Non-pigmented ciliary epithelial cell (primary cell): ENCODE data around the gene ZYX.
"Not testable (repeated sequence)": the region's sequence is repeated elsewhere in the genome, so short reads cannot be mapped to it uniquely, and the experiment has no call there.

ENCODE experiments used
- DNase-seq: peaks from one replicate; pipeline ENCODE4 v3.0.0-alpha.2; 2010; ENCODE audit warnings: low read depth

ZYX gene

DNA sequence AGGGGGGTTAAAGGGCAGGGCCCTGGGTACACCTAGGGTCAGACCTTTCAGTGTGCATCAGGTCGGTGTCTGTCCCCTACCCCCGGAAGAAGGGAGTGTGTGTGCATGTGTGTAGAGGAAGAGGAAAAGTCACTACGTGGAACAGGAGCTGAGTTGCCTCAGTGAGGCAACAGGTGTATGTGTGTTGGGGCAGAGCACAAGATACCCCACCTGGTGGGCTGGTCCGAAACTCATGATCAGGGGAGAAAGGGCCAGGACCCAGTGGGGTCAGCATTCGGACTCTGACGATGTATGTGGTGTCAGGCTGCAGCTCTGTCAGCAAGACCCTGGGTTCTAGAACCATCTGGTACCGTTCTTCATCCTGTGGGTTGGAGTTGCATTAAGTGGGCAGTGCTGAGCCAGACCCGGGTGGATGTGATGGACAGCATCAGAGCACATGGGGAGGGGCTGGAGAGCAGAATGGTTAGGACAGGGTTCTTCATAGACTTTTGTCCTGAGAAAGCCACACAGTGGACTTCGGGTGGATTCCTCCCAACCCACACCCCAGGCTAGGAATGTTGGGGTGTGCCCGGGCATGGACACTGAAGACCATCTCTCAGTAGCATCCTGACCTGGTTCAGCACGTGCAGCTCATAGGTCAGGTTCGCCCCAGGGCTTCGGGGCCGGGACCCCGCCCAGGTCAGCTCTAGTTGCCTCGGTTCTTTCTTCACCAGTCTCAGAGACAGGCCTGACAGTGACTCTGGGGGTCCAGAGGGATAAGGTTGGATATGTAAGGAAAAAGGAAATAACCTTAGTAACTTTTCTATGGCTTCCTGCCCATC is 16.8 kb downstream of the ZYX start:
- no peak for DNase-seq

DNA sequence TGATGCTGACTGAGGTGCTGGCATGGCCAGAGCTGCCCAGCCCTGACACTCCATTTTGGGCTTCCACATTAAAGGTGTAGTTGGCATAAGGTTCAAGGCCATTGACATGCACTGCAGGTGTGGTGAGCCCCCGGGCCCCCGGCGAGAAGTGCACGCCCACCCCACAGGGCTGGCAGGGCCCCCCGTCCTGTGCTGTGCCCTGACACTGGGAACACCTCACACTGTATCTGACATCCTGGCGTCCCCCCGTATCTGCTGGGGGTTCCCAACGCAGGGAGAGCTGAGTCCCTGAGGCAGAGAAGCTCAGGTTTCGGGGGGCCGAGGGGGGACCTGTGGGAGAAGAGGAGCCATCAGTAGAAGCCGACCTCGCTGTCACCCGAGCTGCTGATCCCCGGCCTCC is 17.5 kb downstream of the ZYX start:
- DNase-seq, result no peak

DNA sequence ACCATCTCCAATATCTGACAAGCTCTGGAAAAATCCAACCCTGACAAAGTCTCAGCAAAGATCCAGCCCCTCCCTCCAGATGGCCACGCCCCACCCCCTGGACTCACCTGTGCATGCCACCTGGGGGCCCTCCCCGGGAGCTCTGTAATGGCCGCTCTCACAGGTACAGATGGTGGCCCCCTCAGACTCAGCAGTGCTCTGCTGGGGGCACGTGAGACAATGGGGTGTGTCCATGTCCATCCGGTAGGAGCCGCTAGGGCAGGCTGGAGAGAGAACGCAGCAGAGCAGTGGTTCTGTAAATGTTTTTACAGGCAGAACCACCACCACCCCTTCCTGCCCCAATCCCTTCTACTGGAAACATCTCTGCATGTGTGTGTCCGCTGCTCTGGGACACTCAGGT is 18.0 kb downstream of the ZYX start:
- no peak for DNase-seq

DNA sequence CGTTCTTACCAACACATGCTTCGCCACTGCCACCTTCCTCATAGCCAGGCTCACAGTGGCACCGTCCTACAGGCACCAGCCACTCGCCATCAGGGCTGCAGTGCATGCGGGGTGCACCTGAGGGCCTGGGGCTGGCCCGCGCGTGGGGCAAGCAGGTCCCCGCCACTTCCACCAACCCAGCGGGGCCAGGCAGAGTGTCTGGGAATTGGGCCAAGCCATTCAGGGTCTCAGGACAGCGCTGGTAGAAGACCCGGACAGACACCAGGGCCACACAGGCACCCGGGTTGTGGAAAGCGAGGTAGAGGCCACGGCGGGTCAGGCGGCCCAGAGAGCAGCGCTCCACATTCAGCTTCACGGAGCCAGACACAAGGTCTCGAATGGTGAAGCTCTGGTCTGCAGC is 18.5 kb downstream of the ZYX start:
- DNase-seq, result no peak

DNA sequence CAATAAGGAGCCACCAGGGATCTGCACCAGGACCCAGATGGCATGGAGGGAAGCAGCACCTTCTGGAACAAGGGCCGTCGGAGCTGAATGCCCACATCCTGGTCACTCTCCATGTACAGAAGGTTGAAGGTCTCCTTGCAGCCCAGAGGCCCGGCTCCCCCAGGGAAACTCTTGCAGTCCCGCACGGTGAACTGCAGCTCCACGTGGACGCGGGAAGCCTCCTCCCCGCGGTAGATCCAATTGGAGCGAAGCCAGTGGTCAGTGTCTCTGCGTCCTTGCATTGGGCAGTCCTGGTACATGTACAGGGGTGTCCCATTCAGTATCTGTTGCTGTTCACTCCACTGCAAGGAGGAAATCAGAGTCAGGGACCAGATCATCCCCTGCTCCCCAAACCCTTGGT is 20.1 kb downstream of the ZYX start:
- DNase-seq, result no peak

DNA sequence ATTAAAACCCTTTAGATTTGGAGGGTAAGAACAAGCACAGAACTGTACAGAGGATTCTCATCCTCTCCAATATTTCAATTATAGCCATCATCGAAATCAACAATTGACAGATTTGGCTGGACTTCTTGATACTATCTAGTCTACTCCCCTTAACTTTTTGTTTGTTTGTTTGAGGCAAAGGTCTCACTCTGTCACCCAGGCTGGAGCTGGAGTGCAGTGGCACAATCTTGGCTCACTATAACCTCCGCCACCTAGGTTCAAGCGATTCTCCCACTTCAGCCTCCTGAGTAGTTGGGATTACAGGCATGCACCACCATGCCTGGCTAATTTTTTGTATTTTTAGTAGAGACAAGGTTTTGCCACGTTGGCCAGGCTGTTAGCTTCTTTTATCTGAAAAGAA is 21.1 kb downstream of the ZYX start:
- DNase-seq, result not testable (repeated sequence)

DNA sequence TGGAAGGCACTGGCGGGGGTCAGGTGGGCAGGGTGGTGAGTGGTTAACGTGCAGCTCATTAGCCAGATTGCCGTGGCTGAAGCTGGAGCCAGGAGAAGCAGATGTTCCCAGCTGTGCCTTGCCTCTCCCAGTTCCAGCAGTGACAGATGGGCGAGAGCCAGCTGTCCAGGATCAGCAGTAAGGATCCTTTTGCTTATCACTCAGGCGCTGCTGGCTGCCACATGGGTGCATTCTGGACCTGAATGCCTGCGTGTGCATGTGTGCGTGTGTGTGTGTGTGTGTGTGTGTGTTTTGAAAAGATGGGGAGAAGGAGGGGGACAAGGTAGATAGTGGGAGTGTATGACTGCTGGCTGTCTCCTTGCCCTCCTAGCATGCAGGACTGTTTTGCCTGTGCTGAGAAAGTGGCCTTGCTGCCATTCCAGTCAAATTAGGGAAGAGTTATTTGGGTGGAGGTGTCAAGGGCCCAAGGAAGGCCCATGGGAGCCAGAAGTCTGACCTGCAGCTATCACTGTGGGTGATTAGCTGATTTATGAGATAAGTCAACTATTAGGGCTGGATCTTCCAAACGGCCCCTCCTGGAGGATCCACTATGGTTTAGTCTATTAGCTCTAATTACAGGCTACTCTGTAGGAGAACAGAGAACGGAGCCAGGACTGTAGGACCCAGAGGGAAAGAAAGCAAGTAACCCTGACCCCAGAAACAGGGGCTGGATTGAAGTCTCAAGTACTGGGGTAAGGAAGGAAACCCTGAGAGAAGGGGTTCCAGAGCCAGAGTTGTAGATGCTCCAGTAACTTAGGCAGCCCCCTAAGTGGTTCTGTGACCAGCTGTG is 24.2 kb downstream of the ZYX start:
- DNase-seq, result no peak

DNA sequence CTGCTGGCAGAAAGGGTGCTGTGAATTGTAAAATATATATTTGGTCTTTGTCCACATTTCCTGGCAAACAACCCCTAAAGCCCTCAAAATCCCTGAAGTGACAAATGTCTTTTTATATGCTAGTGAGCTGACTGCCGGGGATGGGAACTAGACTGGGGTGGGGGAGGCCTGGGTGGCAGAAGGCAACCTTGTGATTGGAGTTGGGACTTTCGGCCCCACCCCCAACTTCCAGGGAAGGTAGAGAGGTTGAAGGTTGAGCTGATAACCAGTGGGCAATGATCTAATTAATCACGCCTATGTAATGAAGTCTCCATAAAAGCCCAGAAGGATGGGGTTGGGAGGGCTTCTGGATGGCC is 24.8 kb downstream of the ZYX start:
- no peak for DNase-seq

DNA sequence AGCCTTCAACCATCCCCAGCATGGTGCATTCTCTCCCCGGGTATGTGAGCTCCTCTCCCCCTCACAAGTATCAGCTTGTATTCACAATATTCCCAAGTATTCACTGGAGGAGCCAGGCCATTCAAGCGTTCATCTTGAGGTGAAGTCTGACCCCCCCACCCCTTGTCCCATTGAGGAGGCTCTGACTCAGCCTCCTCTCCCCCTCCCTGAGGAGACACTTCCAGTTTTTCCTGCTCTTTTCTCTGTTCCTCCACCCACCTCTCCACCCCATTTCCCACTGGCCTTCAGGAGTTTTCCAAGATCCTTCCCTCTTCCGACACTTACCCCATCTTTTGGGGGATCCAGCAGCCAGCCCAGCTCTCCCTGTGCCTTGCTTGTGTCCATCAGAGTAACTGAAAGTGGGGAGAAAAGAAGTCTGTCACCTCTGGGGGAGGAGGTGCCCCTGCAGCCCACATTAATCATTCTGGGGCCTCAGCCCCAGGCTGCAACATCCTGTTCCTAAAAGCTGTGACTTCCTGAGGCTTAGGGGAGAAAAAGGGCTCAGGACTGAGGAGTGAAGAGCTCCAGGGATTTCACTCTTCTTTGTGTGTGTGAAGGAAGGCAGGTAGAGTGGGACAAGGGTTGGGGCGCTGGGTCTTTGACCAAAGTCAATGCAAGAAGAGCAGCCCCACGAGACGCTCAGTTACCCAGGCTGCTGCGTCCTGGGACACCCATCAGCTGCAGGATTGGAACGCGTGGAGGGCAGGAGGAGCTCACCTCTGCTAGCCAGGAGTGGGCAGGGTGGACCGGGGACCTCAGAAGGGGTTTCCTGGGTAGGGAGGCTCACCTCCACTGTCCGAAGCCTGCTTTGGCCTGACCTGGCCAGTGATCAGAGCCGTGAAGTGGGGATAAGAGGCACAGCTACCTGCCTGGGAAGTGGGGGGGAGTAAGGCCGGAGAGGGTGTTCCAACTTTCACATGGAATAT is 26.4 kb downstream of the ZYX start:
- no peak for DNase-seq

DNA sequence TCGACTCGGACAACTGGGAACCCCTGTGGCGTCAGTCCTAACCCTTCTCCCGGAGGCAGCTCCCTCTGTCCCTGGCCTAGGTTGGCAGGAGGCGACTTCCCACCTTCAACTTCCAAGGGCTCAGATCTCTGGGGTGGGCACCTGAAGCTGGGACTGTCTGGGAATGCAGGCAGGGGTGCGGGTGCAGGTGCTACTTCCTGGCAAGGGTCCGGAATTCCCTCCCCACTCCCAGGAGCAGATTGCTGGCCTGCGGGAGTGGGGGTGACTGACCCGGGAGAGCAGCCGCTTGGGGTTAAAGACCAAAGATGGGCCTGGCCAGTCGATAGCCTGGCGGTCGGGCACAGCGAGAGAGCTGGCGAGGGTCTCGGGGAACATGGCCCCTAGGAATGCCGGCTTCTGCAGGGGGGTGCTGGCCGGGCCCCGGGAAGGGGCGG is 27.1 kb downstream of the ZYX start:
- DNase-seq, result no peak

DNA sequence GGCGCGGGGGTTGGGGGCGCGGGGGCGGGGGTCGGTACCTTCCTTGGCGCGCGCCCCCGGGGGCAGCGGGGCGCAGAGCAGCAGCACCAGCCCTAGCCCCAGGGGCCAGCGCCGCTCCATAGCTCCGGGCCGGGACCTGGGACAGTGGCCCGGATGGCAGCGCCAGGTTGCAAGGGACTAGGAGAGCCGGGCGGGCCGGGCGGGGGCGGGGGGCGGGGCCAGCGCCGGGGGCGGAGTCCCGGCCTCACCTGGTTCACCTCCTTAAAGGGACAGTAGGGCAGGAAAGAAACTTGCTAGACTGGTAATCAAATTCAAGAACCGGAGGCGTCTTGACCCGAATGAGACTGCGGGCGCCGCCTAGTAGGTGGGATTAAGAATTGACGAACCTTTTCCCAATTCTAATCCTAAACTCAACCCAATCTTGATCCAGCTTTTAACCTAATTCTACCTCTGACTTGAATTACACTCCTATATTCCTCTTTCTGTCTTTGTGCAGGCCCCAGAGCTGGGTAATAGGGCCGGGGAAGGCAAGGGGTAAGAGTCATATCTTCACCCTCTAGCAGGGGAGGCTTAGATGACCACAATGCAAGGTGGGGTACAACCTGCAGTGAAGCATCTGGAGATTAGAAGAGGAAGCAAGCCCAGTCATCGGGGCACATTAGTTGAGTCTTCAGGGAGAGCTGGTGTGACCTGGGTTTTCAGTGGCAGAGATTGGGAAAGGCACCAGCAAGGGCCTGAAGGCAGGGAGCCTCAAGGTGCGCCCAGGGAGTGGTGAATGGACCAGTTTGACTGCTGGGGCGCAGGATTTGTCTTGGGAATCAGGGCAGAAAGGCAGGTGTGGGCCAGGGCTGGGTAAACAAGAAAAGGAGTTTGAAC is 27.8 kb downstream of the ZYX start, which contains the start of gene EPHA1:
EPHA1 (minus strand) TSS at position 171 of the 876 bp plus-strand sequence; CDS start at position 120, 51 bp downstream.
- no peak for DNase-seq

DNA sequence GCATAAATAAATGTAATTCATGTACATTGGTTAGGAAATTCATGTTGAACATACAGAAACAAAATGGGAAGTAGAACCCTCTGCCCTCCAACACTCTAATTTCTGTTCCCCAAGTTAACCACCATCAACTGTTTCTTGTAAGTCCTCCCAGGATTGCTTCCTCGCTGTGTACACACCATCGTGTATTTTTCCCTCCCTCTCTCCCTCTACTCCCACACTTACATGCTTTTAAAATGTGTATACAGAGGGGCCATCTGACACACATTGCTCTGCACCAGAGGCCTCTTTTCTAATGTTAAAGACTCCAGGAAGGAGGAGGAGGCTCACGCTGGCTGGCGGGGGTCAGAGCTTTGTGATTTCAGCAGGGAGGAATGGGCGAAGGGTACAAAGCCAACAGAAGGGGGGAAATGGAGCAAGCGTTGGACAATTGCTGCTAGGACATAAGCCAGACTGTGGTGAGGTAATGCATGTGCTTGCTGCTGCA is 29.4 kb downstream of the ZYX start:
- DNase-seq, result no peak

DNA sequence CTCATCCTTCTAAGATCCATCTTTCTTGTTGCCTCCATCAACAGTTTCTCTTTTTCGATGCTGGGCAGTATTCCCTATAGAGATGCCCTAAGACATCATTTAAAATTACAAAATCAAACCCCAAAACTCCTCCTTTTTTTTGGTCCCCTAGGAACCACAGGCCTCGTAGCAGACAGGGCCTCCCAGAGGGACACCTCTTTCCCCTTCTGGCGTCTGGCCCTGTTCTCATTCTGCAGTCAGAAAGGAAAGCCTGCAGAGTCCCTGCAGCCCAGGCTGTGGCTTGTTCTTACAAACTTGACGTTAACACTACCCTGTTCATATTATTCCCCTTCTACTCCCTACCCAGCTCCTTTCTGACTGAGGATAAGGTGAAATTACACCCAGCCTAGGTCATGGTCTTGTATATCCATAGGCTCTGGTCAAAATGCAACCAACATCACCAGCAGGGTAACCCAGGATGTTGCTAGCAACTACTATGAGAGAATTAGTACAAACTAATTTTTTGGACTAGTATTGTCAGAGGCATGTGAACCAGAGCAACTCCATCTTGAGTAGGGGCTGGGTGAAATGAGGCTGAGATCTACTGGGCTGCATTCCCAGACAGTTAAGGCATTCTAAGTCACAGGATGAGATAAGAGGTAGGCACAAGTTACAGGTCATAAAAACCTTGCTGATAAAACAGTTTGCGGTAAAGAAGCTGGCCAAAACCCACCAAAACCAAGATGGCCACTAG is 31.0 kb downstream of the ZYX start:
- no peak for DNase-seq

DNA sequence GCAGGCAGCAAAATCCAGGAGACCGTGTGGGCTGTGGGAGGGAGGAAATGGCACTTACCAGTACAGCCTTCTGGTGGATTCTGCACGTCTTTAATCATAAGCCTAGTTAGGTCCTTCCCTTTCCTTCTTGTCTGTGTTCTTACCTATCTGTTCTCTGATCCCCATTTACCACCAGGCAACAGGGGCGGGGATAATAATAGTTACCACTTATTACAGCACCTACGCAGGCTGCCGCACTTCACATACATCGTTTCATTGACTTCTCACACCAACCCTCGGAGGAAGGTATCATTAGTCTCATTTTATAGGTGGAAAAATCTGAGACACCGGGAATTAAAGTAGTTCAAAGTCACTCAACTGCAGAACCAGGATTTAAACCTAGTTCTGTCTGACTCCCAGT is 32.0 kb downstream of the ZYX start:
- DNase-seq, result no peak

DNA sequence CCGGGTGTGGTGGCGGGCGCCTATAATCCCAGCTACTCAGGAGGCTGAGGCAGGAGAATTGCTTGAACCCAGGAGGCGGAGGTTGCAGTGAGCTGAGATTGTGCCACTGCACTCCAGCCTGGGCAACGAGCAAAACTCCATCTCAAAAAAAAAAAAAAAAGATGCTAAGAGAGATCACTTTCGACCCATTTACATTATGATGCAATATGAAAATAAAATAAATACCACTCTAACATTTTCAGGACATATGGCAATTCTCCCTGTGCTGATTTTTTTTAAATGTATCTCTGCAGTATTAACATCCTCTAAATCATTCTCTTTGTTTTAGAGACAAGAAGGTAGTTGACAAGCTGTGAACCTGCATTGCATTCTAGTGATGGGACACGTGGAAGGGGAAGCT is 34.1 kb downstream of the ZYX start:
- not testable (repeated sequence) for DNase-seq

DNA sequence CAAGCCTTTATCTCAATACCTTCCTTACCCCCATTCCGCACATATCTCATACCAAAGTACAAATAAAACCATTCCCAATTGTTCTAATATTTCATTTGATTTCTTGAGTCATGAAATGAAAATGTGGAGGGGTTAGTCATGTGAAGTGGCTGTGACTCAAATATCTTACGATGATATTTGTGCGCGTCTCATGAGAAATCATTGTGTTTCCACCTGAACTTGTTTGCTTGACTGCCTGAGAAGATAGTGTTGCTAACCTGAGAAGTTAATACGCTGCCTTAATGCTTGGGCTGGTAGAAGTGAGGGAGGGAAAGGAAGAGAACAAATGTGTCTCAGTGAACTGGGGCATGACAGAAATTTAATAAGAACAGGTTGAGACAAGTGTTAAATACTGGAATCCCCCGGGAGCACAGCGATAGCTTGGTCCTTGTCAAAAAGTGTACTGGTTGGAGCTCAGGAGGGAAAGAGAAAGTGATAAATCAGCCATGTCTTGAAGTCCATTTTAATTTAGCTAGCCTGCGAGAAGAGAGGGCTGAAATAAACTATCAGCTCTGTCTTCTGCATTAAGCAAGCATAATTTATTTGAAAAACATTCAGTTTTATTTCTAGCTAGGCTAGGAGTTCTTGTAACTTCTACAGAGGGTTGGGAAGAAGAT is 34.7 kb downstream of the ZYX start:
- DNase-seq, result no peak

DNA sequence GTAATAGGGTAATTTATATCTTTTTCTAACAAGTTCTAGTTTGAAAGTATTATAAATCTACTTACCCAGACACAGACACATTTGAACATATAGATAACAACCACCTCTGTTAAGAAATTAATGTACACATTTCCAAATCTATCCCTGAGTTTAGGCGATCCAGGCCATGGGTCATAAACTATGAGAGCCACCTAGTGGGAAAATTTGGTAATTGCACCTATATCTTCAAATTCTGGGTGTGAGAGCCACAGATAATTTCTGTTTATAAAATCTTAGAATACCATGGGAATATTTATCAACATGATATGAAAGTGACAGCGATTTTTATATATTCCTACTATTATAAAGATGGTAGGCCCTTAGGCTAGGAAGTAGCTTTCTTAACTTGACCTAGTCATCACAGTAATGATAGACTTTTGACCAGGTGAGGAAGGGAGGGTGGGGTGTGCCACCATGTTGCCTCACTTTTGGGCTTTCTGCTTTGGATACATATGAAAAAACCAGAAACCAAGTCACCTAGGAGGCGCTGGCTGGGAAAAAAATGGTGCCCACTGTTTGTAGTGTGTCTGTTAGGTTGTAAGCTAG is 35.5 kb downstream of the ZYX start:
- no peak for DNase-seq

DNA sequence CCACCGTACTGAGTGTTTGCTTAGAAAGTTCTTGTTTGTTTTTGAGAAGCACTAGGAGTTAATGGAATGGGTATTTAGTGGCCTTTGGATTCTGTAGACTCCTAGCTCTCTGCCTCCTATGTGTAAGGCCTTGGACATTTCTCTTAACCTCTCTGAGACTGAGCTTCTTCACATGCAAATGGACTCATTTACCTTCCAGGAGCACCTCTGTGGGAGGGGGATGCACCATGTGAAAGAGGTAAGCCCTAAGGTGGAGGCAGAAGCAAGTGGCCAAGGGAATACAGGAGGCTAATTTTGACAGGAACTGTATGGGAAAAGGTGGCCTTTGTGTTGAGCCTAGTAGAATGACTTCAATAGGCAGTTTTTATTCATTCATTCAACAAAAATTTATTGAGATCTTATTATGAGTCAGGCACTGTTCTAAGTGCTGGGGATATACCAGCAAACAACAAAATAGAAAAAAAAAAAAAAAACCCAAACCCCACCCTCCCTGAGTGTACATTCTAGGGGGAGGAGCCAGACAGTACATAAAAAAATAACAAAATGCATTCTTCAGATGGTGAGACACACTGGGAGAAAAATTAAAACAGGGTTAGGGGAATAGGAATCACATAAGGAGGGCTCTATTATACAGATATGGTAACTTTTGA is 36.7 kb downstream of the ZYX start:
- DNase-seq, result no peak
